Neural crest cell (in vitro differentiated cells): Measurements from ENCODE around the gene DAPK2. TPM values are rescaled to one million over a fixed set of nuclear protein-coding genes. Genes with fewer than 3 reads are reported as not detected.

Experiments used
- DNase-seq: peaks from one replicate; pipeline ENCODE4 v3.0.0; 2021; ENCODE audit warnings: low read depth, mixed read lengths, low spot score
- H3K27ac Mint-ChIP-seq: one replicate; pipeline ENCODE4 v1.8.0; 2021; ENCODE audit warnings: mild to moderate bottlenecking, mixed read lengths; ENCODE audit not compliant: unreplicated experiment
- H3K27me3 Mint-ChIP-seq: 2 replicates; pipeline ENCODE4 v1.8.0; 2021; ENCODE audit warnings: low read depth, mild to moderate bottlenecking, mixed read lengths
- H3K36me3 Mint-ChIP-seq: 2 replicates; pipeline ENCODE4 v1.8.0; 2021; ENCODE audit warnings: low read depth, mild to moderate bottlenecking, mixed read lengths
- H3K4me1 Mint-ChIP-seq: 2 replicates; pipeline ENCODE4 v1.8.0; 2021; ENCODE audit warnings: mixed read lengths
- H3K4me3 Mint-ChIP-seq: one replicate; pipeline ENCODE4 v1.8.0; 2021; ENCODE audit warnings: mild to moderate bottlenecking, mixed read lengths
- H3K9me3 Mint-ChIP-seq: 2 replicates; pipeline ENCODE4 v1.8.0; 2021; ENCODE audit warnings: mixed read lengths
- CTCF ChIP-seq: fragments of 200-600 bp; sonication (generic); conservative IDR thresholded peaks from 2 replicates; pipeline ENCODE4 v1.5.0; 2021; ENCODE audit warnings: antibody characterized with exemption, mild to moderate bottlenecking
- total RNA-seq: library from RNA; stranded (reverse); gene quantifications from 2 replicates; pipeline ENCODE4 v1.2.1, GENCODE V29; 2021

The DAPK2 gene
- total RNA-seq, 1 donor from 2014 or later, result 8.5 TPM

- no peak for DNase-seq
- Mint-ChIP-seq H3K4me3 (no peak overlapping the region), H3K27ac (peak overlapping the region; percentile 62), H3K9me3 (no peaks in the 10 kb centered on the region), H3K36me3 (no peaks in the 10 kb centered on the region), H3K4me1 (peaks cover 19% of the 10 kb centered on the region), H3K27me3 (no peaks in the 10 kb centered on the region)
- no peak for TF ChIP-seq CTCF
These were observed 154.5 kb downstream of the DAPK2 start for GRCh38 chr15:63891768-63892133.

DNA sequence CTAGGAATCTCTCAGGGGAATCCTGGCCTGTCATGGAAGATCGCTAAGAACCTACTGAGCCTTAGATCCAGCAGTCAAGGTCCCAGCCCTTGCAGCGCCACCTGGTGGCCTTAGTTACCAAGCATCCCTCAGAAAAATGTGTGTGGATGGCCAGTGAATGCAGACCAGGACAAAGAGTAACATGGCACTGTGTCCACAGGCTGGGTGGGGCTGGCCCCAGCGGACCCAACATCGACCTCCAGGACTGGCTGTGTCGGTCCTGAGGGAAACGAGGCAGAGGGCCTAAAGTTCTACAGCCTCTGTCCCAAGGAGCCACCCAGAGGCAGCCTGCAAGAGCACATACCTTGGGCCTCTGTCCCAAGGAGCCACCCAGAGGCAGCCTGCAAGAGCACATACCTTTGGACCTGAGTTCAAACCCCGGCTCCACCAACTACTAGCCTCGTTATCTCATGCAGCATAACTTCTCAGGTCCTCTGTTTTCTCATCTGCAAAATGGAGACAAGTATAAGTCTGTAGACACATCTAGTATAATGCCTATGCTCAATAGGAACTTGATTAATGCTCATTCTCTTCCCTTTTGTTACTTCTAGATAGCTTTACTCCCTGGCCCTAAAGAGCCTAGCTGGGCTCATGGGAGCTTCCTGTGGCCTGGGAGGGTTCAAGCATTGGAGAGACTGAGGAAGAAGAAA, 155.1 kb downstream of the DAPK2 start:
- H3K4me1 Mint-ChIP-seq, result peaks cover 14% of the 10 kb centered on the region

DNA sequence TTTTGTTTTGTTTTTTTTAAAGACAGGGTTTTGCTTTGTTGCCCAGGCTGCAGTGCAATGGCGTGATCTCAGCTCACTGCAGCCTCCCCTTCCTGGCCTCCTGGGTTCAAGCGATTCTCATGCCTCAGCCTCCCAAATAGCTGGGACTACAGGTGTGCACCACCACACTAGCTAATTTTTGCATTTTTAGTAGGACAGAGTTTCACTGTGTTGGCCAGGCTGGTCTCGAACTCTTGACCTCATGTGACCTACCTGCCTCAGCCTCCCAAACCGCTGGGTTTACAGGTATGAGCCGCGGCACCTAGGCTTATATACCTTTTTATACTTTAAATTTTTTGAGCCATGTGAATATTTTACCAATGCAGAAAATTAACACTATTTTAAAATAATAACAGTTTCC, 155.7 kb downstream of the DAPK2 start:
- H3K27ac Mint-ChIP-seq, result no peak overlapping the region
- H3K4me1 Mint-ChIP-seq, result peaks cover 10% of the 10 kb centered on the region
- TF ChIP-seq CTCF, result no peak
- no peaks in the 10 kb centered on the region for H3K36me3 Mint-ChIP-seq
- no peaks in the 10 kb centered on the region for H3K27me3 Mint-ChIP-seq
- H3K4me3 Mint-ChIP-seq, result no peak overlapping the region
- no peak for DNase-seq
- no peaks in the 10 kb centered on the region for H3K9me3 Mint-ChIP-seq

More for the DNA sequence above, 155.1 kb downstream of the DAPK2 start:
- no peak overlapping the region for H3K4me3 Mint-ChIP-seq
- H3K9me3 Mint-ChIP-seq, result no peaks in the 10 kb centered on the region
- no peaks in the 10 kb centered on the region for H3K36me3 Mint-ChIP-seq
- peak; percentile 90 for DNase-seq
- peak; percentile 95 for TF ChIP-seq CTCF
- H3K27ac Mint-ChIP-seq, result peak overlapping the region; percentile 88
- no peaks in the 10 kb centered on the region for H3K27me3 Mint-ChIP-seq

DNA sequence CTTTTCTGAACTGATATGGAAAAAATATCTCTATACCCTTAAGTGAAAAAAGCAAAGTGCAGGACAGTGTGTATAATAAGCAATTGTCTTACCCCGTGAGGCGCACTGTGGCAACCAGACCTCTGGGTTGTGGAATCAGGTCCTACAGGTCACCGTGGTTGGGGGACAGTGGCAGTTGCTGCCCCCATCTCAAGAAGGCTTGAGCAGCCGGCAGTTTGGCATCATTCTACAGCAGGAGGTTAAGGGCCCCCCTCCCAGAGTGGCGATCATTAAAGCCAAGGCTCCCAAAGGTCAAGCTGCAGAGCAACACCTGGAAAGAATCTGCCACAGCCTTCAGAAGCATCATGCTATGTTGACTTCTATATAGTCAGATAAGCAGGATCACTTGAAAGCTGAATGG, 156.5 kb downstream of the DAPK2 start:
- H3K36me3 Mint-ChIP-seq, result no peaks in the 10 kb centered on the region
- no peaks in the 10 kb centered on the region for H3K9me3 Mint-ChIP-seq
- no peak overlapping the region for H3K27ac Mint-ChIP-seq
- TF ChIP-seq CTCF, result no peak
- H3K27me3 Mint-ChIP-seq, result no peaks in the 10 kb centered on the region
- DNase-seq, result no peak
- H3K4me1 Mint-ChIP-seq, result peaks cover 10% of the 10 kb centered on the region
- H3K4me3 Mint-ChIP-seq, result no peak overlapping the region

- Mint-ChIP-seq H3K4me3 (no peak overlapping the region), H3K27me3 (no peaks in the 10 kb centered on the region), H3K4me1 (peaks cover 10% of the 10 kb centered on the region), H3K27ac (no peak overlapping the region), H3K9me3 (no peaks in the 10 kb centered on the region), H3K36me3 (no peaks in the 10 kb centered on the region)
- DNase-seq, result no peak
- no peak for TF ChIP-seq CTCF
These were observed 157.5 kb downstream of the DAPK2 start for GRCh38 chr15:63888823-63889222.
